GM19238 (cell line): ENCODE results near the gene INPP5B.
"Not testable (repeated sequence)": the region's sequence is repeated elsewhere in the genome, so short reads cannot be mapped to it uniquely, and the experiment has no call there.

Source experiments
- DNase-seq: peaks from one replicate; pipeline ENCODE4 v3.0.0; 2011; ENCODE audit warnings: low spot score; ENCODE audit not compliant: insufficient read length

Gene INPP5B

DNA sequence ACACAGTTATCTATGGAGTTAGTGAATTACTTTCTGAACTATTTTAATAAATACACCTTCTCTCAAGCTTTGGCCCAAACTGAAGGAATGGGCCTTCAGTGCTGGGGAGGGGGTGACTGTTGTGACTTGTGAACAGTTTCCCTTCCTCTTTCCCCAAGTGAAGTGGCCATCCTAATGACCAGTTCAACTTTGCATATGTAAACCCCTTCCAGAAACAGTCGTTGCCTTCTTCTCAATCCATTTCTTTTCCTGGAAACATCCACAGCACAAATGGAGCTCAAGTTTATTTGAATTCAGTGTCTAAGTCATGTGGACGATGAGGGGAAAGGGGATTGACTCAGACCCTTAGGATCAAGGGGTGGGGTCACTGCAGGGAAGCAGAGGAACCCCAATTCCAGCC lies 1.3 kb upstream of the INPP5B start:
- no peak for DNase-seq

- no peak for DNase-seq
Measured at GRCh38 chr1:37947364-37947763, 511 bp upstream of the INPP5B start.

DNA sequence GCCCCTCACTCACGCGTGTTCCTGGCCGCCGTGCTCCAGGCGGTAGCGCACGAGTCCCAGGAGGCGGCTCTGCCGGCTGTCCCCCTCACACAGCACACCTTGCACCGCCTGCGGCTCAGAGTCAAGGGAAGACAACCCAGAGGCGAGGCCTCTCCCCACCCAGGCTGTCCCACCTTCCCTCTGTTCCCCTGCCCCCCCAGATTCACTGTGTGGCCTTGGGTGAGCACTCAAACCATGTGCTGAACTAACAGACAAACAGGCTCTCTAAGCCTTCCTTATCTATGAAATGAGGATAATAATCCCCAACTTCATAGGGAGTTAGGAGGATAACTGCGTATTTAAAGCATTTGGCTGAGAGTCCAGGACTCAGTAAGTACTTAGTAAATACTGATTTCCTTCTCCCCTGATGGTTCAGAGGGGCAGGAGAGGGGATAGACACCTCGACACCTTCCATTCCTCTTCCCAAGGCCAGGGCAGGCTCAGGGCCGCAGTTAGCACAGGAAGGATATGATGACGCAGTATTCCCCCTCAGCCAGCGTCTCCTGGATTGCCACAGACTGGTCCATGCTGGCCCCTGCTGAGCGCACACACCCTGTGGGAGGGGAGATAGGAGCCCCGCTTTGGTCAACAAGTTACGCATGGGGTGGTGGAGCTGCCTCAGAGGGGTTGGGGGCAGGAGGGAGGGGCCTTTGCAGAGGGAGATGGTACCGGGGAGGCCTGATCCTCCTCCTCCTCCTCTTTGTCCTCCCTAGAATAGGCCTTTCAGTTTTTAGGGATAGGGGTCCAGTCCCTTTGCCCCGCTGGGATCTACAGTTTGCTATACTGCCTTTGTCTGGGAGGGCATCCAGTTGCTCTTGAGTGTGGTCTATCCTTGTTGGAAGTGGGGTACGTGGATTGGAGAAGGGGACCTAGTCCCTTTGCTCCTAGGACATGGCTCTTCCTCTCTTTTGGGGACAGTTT lies 830 bp downstream of the INPP5B start:
- no peak for DNase-seq

DNA sequence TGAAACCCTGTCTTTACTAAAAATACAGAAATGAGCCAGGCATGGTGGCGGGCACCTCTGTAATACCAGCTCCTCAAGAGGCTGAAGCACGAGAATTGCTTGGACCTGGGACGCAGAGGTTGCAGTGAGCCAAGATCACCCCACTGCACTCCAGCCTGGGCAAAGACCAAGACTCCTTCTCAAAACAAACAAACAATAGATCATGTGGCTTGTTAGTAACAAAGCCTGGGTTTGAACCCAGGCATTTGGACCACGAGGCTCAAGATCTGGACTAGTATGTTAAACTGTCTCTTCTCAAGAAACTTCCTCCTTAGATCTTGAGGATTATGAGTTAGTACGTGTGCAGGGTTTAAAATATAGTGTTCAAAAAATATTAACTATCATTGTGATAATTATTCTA lies 1.6 kb downstream of the INPP5B start:
- no peak for DNase-seq

DNA sequence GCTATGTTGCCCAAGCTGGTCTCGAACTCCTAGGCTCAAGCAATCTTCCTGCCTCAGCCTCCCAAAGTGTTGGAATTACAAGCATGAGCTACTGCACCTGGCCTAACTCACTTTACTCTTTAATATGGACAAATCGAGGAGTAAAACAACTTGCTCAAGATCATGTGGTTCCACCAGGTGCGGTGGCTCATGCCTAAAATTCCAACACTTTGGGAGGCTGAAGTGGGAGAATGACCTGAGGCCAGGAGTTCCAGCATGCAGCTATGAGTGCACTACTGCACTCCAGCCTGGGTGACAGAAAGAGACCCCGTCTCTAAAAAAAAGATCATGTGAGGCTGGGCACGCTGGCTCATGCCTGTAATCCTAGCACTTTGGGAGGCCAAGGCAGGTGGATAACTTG lies 2.0 kb downstream of the INPP5B start:
- no peak for DNase-seq

- DNase-seq, result no peak
Measured at GRCh38 chr1:37944086-37944763, 2.6 kb downstream of the INPP5B start.

DNA sequence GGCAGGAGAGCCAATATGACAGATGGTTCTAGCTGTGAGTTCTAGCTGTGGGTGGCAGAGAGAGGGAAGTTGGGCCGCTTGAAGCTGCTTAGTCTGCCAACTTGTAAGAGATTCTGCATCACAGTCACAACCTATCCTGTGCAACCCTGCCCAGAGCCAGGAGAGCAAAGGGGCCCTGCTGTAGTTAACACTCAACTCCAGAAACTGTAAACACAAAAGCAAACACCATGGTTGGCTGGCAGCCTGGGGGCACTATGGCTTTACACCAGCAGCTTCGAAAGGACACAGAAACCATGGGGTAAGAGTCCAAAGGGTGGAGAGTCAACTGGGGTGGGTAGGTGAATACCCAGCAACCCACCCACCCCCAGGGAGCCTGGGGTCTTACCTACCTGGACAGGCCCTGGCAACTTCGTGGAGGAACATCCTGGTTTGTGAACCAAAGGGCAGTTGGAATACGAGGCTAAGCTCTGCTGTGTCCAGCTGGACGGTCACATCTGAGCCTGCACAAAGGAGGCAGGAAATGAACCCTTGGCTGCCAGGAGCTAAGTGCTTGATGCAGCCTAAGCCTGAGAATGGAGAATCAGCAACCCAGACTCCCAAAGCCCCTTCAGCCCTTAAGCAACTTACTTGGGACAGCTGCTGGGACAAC lies 6.4 kb downstream of the INPP5B start:
- DNase-seq, result no peak

GRCh38 chr1:37936760-37937159 lies 10.1 kb downstream of the INPP5B start:
- not testable (repeated sequence) for DNase-seq

DNA sequence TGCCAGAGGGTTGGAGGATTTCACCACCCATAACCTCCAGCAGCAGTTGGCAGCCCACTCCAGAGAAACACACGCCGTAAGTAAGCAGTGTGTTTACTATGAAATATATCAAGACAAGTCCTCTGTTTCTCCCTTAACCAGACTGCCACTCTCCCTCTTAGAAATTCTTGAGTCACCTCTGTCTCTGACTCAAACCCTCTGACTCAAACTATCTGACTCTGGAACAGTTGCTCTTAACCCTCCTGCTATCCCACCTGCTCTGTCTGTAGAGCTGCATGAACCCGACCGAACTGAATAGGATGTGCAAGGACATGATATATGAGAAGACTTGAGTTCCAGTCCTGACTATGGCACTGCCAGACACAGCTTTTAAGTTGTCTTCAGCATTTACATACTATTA lies 14.1 kb downstream of the INPP5B start:
- no peak for DNase-seq

- peak; percentile 93 for DNase-seq
Measured at GRCh38 chr1:37931361-37932158, 15.3 kb downstream of the INPP5B start.

DNA sequence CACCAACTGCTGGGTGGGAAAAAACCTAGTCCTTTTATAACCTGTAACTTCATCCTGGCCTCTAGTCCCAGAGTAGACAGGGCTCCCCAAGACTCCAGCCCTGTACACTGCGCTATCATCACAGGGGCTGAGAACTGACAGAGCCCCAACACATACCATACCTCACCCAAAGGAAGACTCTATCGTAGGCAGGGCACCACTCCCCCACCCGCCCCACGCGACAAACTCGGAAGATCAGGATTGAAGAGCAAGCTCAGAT lies 15.8 kb downstream of the INPP5B start:
- no peak for DNase-seq

DNA sequence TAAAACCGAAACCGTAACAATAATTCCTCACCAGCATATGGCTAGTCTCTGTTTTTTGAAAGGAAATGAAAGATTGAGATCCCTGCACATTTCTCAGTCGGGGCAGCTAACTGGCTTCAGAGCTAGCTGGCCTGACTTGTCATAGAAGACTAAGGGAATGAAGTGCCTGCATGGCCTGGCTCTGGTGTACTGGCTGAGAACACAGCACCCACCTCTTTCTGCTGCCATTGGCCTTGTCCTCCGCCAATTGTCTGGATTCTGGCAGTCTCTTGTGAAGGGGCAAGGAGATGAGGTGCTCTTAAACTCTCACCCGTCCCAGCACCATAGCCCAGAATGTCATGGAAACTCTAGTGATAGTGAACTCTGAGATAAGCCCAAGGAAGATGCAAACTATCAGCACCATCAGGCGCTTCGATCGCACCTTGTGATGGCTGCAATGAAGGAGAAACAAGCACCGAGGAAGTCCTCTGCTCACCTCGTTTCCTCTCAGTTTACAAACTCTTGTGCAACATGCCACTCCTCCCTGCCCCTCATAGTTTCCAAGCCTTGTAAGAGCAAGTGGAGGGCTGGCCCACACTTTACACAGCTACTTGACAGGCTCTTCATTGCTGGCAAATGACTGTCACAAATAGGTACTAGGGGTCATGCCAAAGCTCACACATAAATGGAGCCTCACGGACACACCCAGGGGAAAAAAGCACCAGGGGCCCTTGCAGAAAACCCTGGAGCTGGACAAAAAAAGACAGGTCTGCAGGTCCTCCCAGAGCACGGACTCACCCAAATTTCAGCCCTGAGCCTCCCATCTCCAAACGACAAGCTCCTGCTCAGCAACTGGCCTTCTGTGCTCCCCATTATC lies 16.4 kb downstream of the INPP5B start:
- DNase-seq, result no peak

DNA sequence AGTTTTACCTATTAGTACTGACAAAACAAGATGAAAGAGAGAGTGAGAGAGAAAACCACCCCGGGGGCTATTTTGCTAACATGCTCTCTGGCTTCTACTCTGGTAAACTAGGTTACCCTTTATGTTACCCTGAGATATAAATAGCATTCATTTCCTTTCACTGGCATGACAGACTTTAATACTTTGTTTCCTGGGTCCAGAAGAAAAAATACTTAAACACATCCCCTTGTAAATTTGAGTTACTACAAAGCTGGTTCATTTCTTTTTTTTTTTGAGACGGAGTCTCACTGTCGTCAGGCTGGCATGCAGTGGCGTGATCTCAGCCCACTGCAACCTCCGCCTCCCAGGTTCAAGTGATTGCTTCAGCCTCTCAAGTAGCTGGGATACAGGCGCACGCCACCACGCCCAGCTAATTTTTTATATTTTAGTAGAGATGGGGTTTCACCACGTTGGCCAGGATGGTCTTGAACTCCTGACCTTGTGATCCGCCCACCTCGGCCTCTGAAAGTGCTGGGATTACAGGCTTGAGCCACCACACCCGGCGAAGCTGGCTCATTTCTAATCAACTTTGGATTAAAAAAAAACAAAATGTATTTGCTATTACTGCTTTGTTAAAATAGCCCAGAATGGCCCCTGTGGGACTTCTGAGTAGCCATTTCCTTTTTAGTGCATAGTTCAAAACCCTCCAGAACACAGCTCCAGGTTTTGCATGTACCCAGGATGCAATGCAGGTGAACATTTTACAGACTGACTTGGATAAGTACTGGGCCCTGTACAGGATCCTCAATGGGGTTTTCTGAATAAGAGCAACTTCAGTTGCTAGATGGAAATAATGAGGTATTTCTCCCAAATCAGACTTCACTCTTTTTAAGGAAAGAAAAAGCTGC lies 20.6 kb downstream of the INPP5B start:
- DNase-seq, result no peak

DNA sequence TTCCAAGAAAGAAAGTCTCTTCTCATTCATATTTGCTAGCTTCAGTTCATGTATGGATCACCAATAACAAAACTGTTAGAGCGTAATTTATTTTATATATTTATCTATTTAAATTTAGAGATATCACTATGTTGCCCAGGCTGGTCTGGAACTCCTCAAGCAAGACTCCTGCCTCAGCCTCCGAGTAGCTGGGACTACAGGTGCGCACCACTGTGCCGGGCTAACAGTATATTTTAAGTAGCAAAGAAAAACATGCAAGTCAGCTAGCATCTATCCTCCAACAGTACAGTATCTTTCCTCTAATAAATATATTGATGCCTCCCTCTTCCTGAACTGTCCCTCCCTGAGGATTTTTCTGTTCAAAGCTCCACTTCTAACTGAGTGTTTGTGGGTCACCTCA lies 21.5 kb downstream of the INPP5B start:
- no peak for DNase-seq

DNA sequence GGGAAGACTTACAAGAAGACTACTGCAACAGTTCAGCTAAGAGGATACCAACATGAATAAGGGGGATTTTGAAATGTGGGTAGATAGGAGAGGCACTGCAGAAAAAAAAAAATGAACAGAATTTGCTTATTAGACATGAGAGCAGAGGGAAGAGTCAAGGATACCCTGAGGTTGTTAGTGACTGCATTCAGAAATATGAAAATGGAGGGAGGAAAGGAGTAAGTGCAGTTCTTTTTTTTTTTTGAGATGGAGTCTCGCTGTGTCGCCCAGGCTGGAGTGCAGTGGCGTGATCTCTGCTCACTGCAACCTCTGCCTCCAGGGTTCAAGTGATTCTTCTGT lies 23.3 kb downstream of the INPP5B start:
- DNase-seq, result no peak

GRCh38 chr1:37922767-37923550 lies 23.9 kb downstream of the INPP5B start:
- no peak for DNase-seq

- DNase-seq, result no peak
Measured at GRCh38 chr1:37919277-37919676, 27.6 kb downstream of the INPP5B start.

- DNase-seq, result no peak
Measured at GRCh38 chr1:37915476-37916093, 31.3 kb downstream of the INPP5B start.
